Mesendoderm (in vitro differentiated cells): ENCODE data around the gene JAZF1.

Source experiments
- DNase-seq: peaks from one replicate; pipeline ENCODE4 v3.0.0; 2013
- H2AK5ac ChIP-seq: 2 replicates; pipeline ENCODE4 v1.6.1; 2013; ENCODE audit warnings: low read length, inconsistent platforms
- H2BK120ac ChIP-seq: 2 replicates; pipeline ENCODE4 v1.6.1; 2013; ENCODE audit warnings: low read depth, mild to moderate bottlenecking, low read length, moderate library complexity, mixed read lengths
- H2BK15ac ChIP-seq: replicated peaks from 2 replicates; pipeline ENCODE4 v1.6.1; 2013; ENCODE audit warnings: low read depth, mild to moderate bottlenecking, moderate library complexity
- H2BK5ac ChIP-seq: 2 replicates; pipeline ENCODE4 v1.6.1; 2013; ENCODE audit warnings: low read length, inconsistent platforms
- H3K18ac ChIP-seq: 2 replicates; pipeline ENCODE4 v1.6.1; 2013; ENCODE audit warnings: mild to moderate bottlenecking, low read length, mixed read lengths
- H3K23ac ChIP-seq: one replicate; pipeline ENCODE4 v1.6.1; 2013; ENCODE audit warnings: low read length
- H3K27ac ChIP-seq: 2 replicates; pipeline ENCODE4 v1.5.1; 2013; ENCODE audit warnings: low read depth, mild to moderate bottlenecking, inconsistent platforms, low read length, moderate library complexity
- H3K27me3 ChIP-seq: 2 replicates; pipeline ENCODE4 v1.6.1; 2013; ENCODE audit warnings: low read length, control low read depth, mild to moderate bottlenecking, inconsistent platforms; ENCODE audit not compliant: insufficient read depth, poor library complexity
- H3K36me3 ChIP-seq: 2 replicates; pipeline ENCODE4 v1.6.1; 2013; ENCODE audit warnings: low read length, inconsistent platforms; ENCODE audit not compliant: control insufficient read depth, insufficient read depth
- H3K4ac ChIP-seq: one replicate; pipeline ENCODE4 v1.6.1; 2013; ENCODE audit warnings: low read depth, mild to moderate bottlenecking, low read length, moderate library complexity
- H3K4me1 ChIP-seq: 2 replicates; pipeline ENCODE4 v1.6.1; 2013; ENCODE audit warnings: low read depth, low read length, inconsistent platforms; ENCODE audit not compliant: control insufficient read depth
- H3K4me2 ChIP-seq: 2 replicates; pipeline ENCODE4 v1.6.1; 2013; ENCODE audit warnings: low read length
- H3K4me3 ChIP-seq: 2 replicates; pipeline ENCODE4 v1.5.1; 2013; ENCODE audit warnings: mild to moderate bottlenecking, low read length
- H3K56ac ChIP-seq: one replicate; pipeline ENCODE4 v1.6.1; 2013; ENCODE audit warnings: low read length
- H3K79me1 ChIP-seq: 2 replicates; pipeline ENCODE4 v1.6.1; 2013; ENCODE audit warnings: low read length, inconsistent platforms
- H3K79me2 ChIP-seq: 2 replicates; pipeline ENCODE4 v1.6.1; 2013; ENCODE audit warnings: mild to moderate bottlenecking, low read length; ENCODE audit not compliant: control insufficient read depth, insufficient read depth
- H3K9ac ChIP-seq: 2 replicates; pipeline ENCODE4 v1.6.1; 2013; ENCODE audit warnings: low read length, inconsistent platforms
- H4K5ac ChIP-seq: one replicate; pipeline ENCODE4 v1.6.1; 2013; ENCODE audit warnings: low read length
- H4K8ac ChIP-seq: one replicate; pipeline ENCODE4 v1.6.1; 2013; ENCODE audit warnings: low read depth, mild to moderate bottlenecking, control low read depth, low read length, moderate library complexity
- WGBS: extraction: QIAGEN DNeasy Blood & Tissue Kit; methylation state at CpG from one replicate; pipeline ENCODE4 v1.1.7; 2013; ENCODE audit warnings: low lambda C conversion rate, missing lambda C conversion rate; ENCODE audit not compliant: insufficient coverage; ENCODE audit errors: extremely low coverage; 5-methylcytosine and 5-hydroxymethylcytosine counted together

JAZF1 gene

GRCh38 chr7:27991006-27991528 is 189.5 kb downstream of the JAZF1 start:
- Histone ChIP-seq H2BK5ac (no peak overlapping the region), H2BK120ac (no peak overlapping the region), H3K79me2 (no peaks in the 10 kb centered on the region), H3K27me3 (no peaks in the 10 kb centered on the region), H3K4me2 (no peak overlapping the region), H4K8ac (no peak overlapping the region), H3K9ac (no peak overlapping the region), H2AK5ac (no peak overlapping the region), H3K4me1 (no peaks in the 10 kb centered on the region), H3K36me3 (no peaks in the 10 kb centered on the region), H3K18ac (no peak overlapping the region), H3K4ac (no peak overlapping the region), H2BK15ac (no peak overlapping the region), H4K5ac (no peak overlapping the region), H3K56ac (no peak overlapping the region), H3K4me3 (no peak overlapping the region), H3K23ac (no peak overlapping the region), H3K27ac (no peak overlapping the region), H3K79me1 (no peaks in the 10 kb centered on the region)
- no peak for DNase-seq

- Histone ChIP-seq H2BK120ac (no peak overlapping the region), H3K18ac (no peak overlapping the region), H3K56ac (no peak overlapping the region), H3K4me3 (no peak overlapping the region), H3K36me3 (no peaks in the 10 kb centered on the region), H2AK5ac (no peak overlapping the region), H3K79me1 (no peaks in the 10 kb centered on the region), H3K9ac (no peak overlapping the region), H3K27me3 (no peaks in the 10 kb centered on the region), H3K4me2 (no peak overlapping the region), H2BK15ac (no peak overlapping the region), H3K4me1 (peaks cover 2% of the 10 kb centered on the region), H4K8ac (no peak overlapping the region), H3K23ac (no peak overlapping the region), H3K27ac (no peak overlapping the region), H3K4ac (no peak overlapping the region), H2BK5ac (no peak overlapping the region), H4K5ac (no peak overlapping the region), H3K79me2 (no peaks in the 10 kb centered on the region)
- DNase-seq: no peak
- WGBS: no CpG with 5 or more reads among the region's 1 CpG
These were observed 204.1 kb downstream of the JAZF1 start for GRCh38 chr7:27976531-27976930.

- H3K27me3 ChIP-seq: no peaks in the 10 kb centered on the region
- H2BK120ac ChIP-seq: no peak overlapping the region
- no peak overlapping the region for H3K18ac ChIP-seq
- H2BK15ac ChIP-seq: no peak overlapping the region
- H2BK5ac ChIP-seq: no peak overlapping the region
- H3K79me1 ChIP-seq: no peaks in the 10 kb centered on the region
- H3K4me1 ChIP-seq: peaks cover 2% of the 10 kb centered on the region
- no peak overlapping the region for H3K27ac ChIP-seq
- H3K4me2 ChIP-seq: no peak overlapping the region
- H4K5ac ChIP-seq: no peak overlapping the region
- no peaks in the 10 kb centered on the region for H3K79me2 ChIP-seq
- H4K8ac ChIP-seq: no peak overlapping the region
- no peak overlapping the region for H2AK5ac ChIP-seq
- no peak overlapping the region for H3K56ac ChIP-seq
- no peak overlapping the region for H3K4ac ChIP-seq
- no peak overlapping the region for H3K9ac ChIP-seq
- H3K36me3 ChIP-seq: no peaks in the 10 kb centered on the region
- no peak overlapping the region for H3K23ac ChIP-seq
- no CpG with 5 or more reads among the region's 3 CpGs for WGBS
- H3K4me3 ChIP-seq: no peak overlapping the region
- no peak for DNase-seq
These were observed 207.0 kb downstream of the JAZF1 start for GRCh38 chr7:27973625-27974024.

GRCh38 chr7:27972276-27972675 is 208.3 kb downstream of the JAZF1 start:
- H3K4ac ChIP-seq: no peak overlapping the region
- H3K56ac ChIP-seq: no peak overlapping the region
- DNase-seq: peak; percentile 1
- H4K8ac ChIP-seq: no peak overlapping the region
- H2BK15ac ChIP-seq: no peak overlapping the region
- H3K4me2 ChIP-seq: no peak overlapping the region
- H3K23ac ChIP-seq: no peak overlapping the region
- no peaks in the 10 kb centered on the region for H3K79me1 ChIP-seq
- no peak overlapping the region for H3K27ac ChIP-seq
- no peak overlapping the region for H3K18ac ChIP-seq
- H3K4me3 ChIP-seq: no peak overlapping the region
- H4K5ac ChIP-seq: no peak overlapping the region
- no peaks in the 10 kb centered on the region for H3K27me3 ChIP-seq
- peaks cover 2% of the 10 kb centered on the region for H3K4me1 ChIP-seq
- H3K36me3 ChIP-seq: no peaks in the 10 kb centered on the region
- H3K79me2 ChIP-seq: no peaks in the 10 kb centered on the region
- no peak overlapping the region for H2BK5ac ChIP-seq
- H2BK120ac ChIP-seq: no peak overlapping the region
- no CpG with 5 or more reads among the region's 2 CpGs for WGBS
- no peak overlapping the region for H3K9ac ChIP-seq
- no peak overlapping the region for H2AK5ac ChIP-seq

- Histone ChIP-seq H3K23ac (no peak overlapping the region), H3K79me2 (no peaks in the 10 kb centered on the region), H4K5ac (no peak overlapping the region), H3K56ac (no peak overlapping the region), H3K4me1 (peaks cover 2% of the 10 kb centered on the region), H3K9ac (no peak overlapping the region), H3K4me3 (no peak overlapping the region), H3K4me2 (no peak overlapping the region), H3K4ac (no peak overlapping the region), H2AK5ac (no peak overlapping the region), H3K79me1 (peaks cover 1% of the 10 kb centered on the region), H2BK15ac (no peak overlapping the region), H2BK120ac (no peak overlapping the region), H3K18ac (no peak overlapping the region), H3K27me3 (no peaks in the 10 kb centered on the region), H3K27ac (no peak overlapping the region), H3K36me3 (no peaks in the 10 kb centered on the region), H2BK5ac (no peak overlapping the region), H4K8ac (no peak overlapping the region)
- no peak for DNase-seq
- WGBS: no CpG with 5 or more reads among the region's 12 CpGs
These were observed 209.3 kb downstream of the JAZF1 start for GRCh38 chr7:27971171-27971812.

GRCh38 chr7:27970350-27970749 is 210.2 kb downstream of the JAZF1 start:
- Histone ChIP-seq H4K8ac (no peak overlapping the region), H3K27me3 (no peaks in the 10 kb centered on the region), H4K5ac (no peak overlapping the region), H3K56ac (no peak overlapping the region), H3K27ac (no peak overlapping the region), H3K4ac (no peak overlapping the region), H2BK5ac (no peak overlapping the region), H3K79me2 (no peaks in the 10 kb centered on the region), H3K9ac (no peak overlapping the region), H3K79me1 (peaks cover 2% of the 10 kb centered on the region), H2BK120ac (no peak overlapping the region), H3K4me1 (peaks cover 2% of the 10 kb centered on the region), H2BK15ac (no peak overlapping the region), H3K23ac (no peak overlapping the region), H3K36me3 (no peaks in the 10 kb centered on the region), H3K18ac (no peak overlapping the region), H3K4me3 (no peak overlapping the region), H2AK5ac (no peak overlapping the region), H3K4me2 (no peak overlapping the region)
- DNase-seq: no peak
- WGBS: no CpG with 5 or more reads among the region's 4 CpGs
